GM23248 (cell line): ENCODE results near the gene IRAK1. TPM values are rescaled to one million over a fixed set of nuclear protein-coding genes. Genes with fewer than 3 reads are reported as not detected.

Source experiments
- DNase-seq: peaks from one replicate; pipeline ENCODE4 v3.0.0-alpha.2; 2015
- H2AFZ ChIP-seq: fragments of 200-600 bp; sonication (generic); 2 replicates; pipeline ENCODE4 v1.6.1; 2016; ENCODE audit warnings: antibody characterized with exemption
- H3F3A ChIP-seq: fragments of 200-600 bp; sonication (generic); 2 replicates; pipeline ENCODE4 v1.6.1; 2016; ENCODE audit warnings: mild to moderate bottlenecking, antibody characterized with exemption, mixed run types; ENCODE audit not compliant: insufficient read depth
- H3K27ac ChIP-seq: fragments of 200-600 bp; sonication (generic); 2 replicates; pipeline ENCODE4 v1.5.1; 2016; ENCODE audit warnings: mild to moderate bottlenecking
- H3K27me3 ChIP-seq: fragments of 200-600 bp; sonication (generic); replicated peaks from 2 replicates; pipeline ENCODE4 v1.6.1; 2016; ENCODE audit warnings: mild to moderate bottlenecking; ENCODE audit not compliant: insufficient read depth
- H3K36me3 ChIP-seq: fragments of 200-600 bp; sonication (generic); 2 replicates; pipeline ENCODE4 v1.6.1; 2016; ENCODE audit warnings: low read depth, mild to moderate bottlenecking
- H3K4me1 ChIP-seq: fragments of 200-600 bp; sonication (generic); 2 replicates; pipeline ENCODE4 v1.6.1; 2016; ENCODE audit warnings: mild to moderate bottlenecking; ENCODE audit not compliant: insufficient read depth
- H3K4me2 ChIP-seq: fragments of 200-600 bp; sonication (generic); one replicate; pipeline ENCODE4 v1.6.1; 2016; ENCODE audit warnings: mild to moderate bottlenecking; ENCODE audit not compliant: unreplicated experiment
- H3K4me3 ChIP-seq: fragments of 200-600 bp; sonication (generic); 2 replicates; pipeline ENCODE4 v1.5.1; 2016; ENCODE audit warnings: mild to moderate bottlenecking
- H3K79me2 ChIP-seq: fragments of 200-600 bp; sonication (generic); 2 replicates; pipeline ENCODE4 v1.6.1; 2016; ENCODE audit warnings: mild to moderate bottlenecking; ENCODE audit not compliant: insufficient read depth
- H3K9ac ChIP-seq: fragments of 200-600 bp; sonication (generic); 2 replicates; pipeline ENCODE4 v1.6.1; 2016; ENCODE audit warnings: mild to moderate bottlenecking
- H3K9me2 ChIP-seq: fragments of 200-600 bp; sonication (generic); 2 replicates; pipeline ENCODE4 v1.6.1; 2016; ENCODE audit warnings: mixed run types, mild to moderate bottlenecking, moderate library complexity; ENCODE audit not compliant: insufficient read depth
- H3K9me3 ChIP-seq: fragments of 200-600 bp; sonication (generic); one replicate; pipeline ENCODE4 v1.6.1; 2017; ENCODE audit warnings: low read depth
- H4K20me1 ChIP-seq: fragments of 200-600 bp; sonication (generic); 2 replicates; pipeline ENCODE4 v1.6.0; 2016; ENCODE audit not compliant: insufficient read depth
- EZH2 ChIP-seq: fragments of 200-600 bp; sonication (generic); IDR thresholded peaks from 2 replicates; pipeline ENCODE4 v1.6.1; 2018; ENCODE audit warnings: antibody characterized with exemption, mild to moderate bottlenecking; ENCODE audit not compliant: insufficient read depth, poor library complexity, severe bottlenecking
- EZH2phosphoT487 ChIP-seq: fragments of 200-600 bp; sonication (generic); IDR thresholded peaks from 2 replicates; pipeline ENCODE4 v1.6.1; 2018; ENCODE audit warnings: antibody characterized with exemption, moderate library complexity, mild to moderate bottlenecking, low read depth; ENCODE audit not compliant: insufficient read depth
- WGBS, 2 experiments: methylation state at CpG; one replicate each; pipeline ENCODE4 v1.1.6; 2015 to 2017; ENCODE audit warnings: low lambda C conversion rate in 2 of 2, low coverage in 1 of 2; ENCODE audit errors: missing lambda C conversion rate in 2 of 2; 5-methylcytosine and 5-hydroxymethylcytosine counted together
- in situ Hi-C: fragments of 300-500 bp; cut with MboI; formaldehyde crosslinking; loops from 2 replicates; pipeline ENCODE4 v1.15.0; 2020
- polyA plus RNA-seq: library from polyadenylated mRNA; unstranded; fragments of >200 nt; fragmentation: Nextera tagmentation; extraction: Ambion mirVana; gene quantifications from 2 replicates; pipeline ENCODE4 v1.2.1, GENCODE V29; 2016
- total RNA-seq: library from RNA; depleted of rRNA; stranded (reverse); fragments of >200 nt; shearing (Covaris generic); gene quantifications from 2 replicates; pipeline ENCODE4 v1.2.3, GENCODE V29; 2014

Gene IRAK1
- total and polyA plus RNA-seq, 2 experiments from 2014 or later: 54.7 to 58.7 TPM

DNA sequence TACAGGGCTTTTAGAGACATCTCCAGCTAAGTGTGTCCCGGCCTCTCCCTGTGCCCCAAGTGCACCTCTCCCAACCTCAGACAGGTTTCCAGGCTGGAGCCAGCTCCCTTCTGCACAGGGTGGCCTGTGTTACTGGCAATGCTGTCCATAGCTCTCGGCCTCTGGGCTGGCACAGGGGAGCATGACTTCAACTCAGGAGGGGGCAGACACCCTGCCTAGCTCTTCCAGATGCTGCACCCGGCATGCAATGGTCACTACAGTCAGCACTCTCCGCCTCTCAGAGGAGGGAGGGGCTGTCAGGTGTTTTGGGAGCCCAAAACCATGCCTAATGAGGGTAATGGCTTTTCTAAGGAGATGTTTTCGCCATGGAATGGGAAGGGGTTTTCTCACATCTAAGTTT is 2.4 kb upstream of the IRAK1 start:
- no peak overlapping the region for H3K4me2 ChIP-seq

DNA sequence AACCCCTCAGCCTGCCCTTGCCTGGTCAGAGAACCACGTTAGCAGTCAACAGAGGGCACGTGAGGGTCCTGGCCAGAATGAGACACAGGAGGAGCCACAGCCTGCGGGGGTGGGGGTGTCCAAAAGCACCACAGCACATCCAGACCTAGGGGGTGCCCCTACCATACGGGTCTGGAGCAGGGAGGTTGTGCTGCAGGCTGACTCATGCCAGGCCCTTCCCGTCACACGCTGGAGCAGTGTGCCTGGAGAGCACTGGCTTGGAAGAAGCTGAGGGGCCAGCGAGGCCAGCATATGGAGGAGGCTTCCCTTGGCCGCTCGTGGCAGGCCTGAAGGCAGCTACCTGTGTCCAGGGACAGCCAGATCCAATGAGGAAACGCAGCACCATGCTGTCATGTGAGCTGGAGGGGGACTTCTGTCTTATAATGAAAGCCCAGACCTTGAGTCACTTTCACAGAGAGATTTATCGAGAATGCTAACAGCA is 1.5 kb upstream of the IRAK1 start:
- Histone ChIP-seq H3K27ac (peak overlapping the region; percentile 84), H3K79me2 (peaks cover 39% of the 10 kb centered on the region), H3K4me1 (peaks cover 20% of the 10 kb centered on the region), H2AFZ (no peak overlapping the region), H3K9ac (peak overlapping the region; percentile 92), H3K4me2 (peak overlapping the region; percentile 72), H3K27me3 (no peaks in the 10 kb centered on the region), H3K36me3 (no peaks in the 10 kb centered on the region), H3F3A (peaks cover 12% of the 10 kb centered on the region; the same call in 1 of the 2 replicates), H3K9me2 (no peaks in the 10 kb centered on the region), H3K4me3 (peak overlapping the region; percentile 54; the same call in 1 of the 2 replicates), H4K20me1 (no peaks in the 10 kb centered on the region), H3K9me3 (no peaks in the 10 kb centered on the region)
- in situ Hi-C loops: no loop called here
- WGBS, 2 experiments: 1 to 3% methylated on average over 9 of the region's 11 CpGs
- DNase-seq: peak; percentile 84
- TF ChIP-seq EZH2phosphoT487 (no peak), EZH2 (no peak)

More for the DNA sequence above, 2.4 kb upstream of the IRAK1 start:
- peaks cover 20% of the 10 kb centered on the region for H3K4me1 ChIP-seq
- peak overlapping the region; percentile 92; the same call in 1 of the 2 replicates for H3K9ac ChIP-seq
- no peaks in the 10 kb centered on the region for H4K20me1 ChIP-seq
- H3K27me3 ChIP-seq: no peaks in the 10 kb centered on the region
- no peaks in the 10 kb centered on the region for H3K9me3 ChIP-seq
- H3K36me3 ChIP-seq: no peaks in the 10 kb centered on the region
- no peak overlapping the region for H2AFZ ChIP-seq
- peaks cover 12% of the 10 kb centered on the region; the same call in 1 of the 2 replicates for H3F3A ChIP-seq
- 77 to 80% methylated on average over 4 of the region's 5 CpGs for WGBS, 2 experiments
- peaks cover 35% of the 10 kb centered on the region for H3K79me2 ChIP-seq
- H3K9me2 ChIP-seq: no peaks in the 10 kb centered on the region
- in situ Hi-C loops: no loop called here
- H3K4me3 ChIP-seq: no peak overlapping the region
- TF ChIP-seq EZH2phosphoT487 (no peak), EZH2 (no peak)
- peak overlapping the region; percentile 84 for H3K27ac ChIP-seq
- DNase-seq: no peak

DNA sequence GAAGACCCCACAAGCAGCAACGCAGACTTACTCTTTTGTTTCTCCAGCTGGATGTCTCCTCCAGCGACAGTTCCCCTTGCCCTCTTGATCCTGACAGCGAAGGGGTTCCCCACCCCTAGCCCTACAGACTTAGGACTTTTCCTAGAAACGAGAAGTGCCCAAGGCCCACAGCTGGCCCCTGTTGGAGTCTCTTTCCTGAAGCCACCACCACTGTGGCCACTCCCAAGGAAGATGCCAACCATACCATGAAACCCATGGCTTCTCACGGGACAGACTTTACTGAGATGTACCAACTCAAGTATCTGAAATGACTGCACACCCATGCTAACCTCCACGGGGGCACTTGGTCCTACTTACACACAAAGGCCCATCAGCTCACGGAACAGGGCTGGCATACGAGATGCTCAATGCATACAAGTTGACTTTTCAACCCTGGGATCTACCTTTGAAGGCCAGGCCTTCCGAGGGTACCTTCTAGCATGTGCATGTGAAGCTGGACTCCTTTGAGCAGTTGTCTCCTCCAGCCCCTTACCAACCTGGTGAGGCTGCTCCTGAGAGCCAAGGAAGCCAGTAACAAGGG is 924 bp upstream of the IRAK1 start:
- H3K4me1 ChIP-seq: peaks cover 20% of the 10 kb centered on the region
- no peaks in the 10 kb centered on the region for H3K9me3 ChIP-seq
- peak overlapping the region; percentile 54 for H3K4me3 ChIP-seq
- H3K9ac ChIP-seq: peak overlapping the region; percentile 92
- no peak overlapping the region for H2AFZ ChIP-seq
- WGBS, 2 experiments: 9 to 29% methylated on average over 6 to 8 of the region's 9 CpGs
- peaks cover 39% of the 10 kb centered on the region for H3K79me2 ChIP-seq
- peaks cover 12% of the 10 kb centered on the region; the same call in 1 of the 2 replicates for H3F3A ChIP-seq
- TF ChIP-seq EZH2 (no peak), EZH2phosphoT487 (no peak)
- in situ Hi-C loops: no loop called here
- DNase-seq: peak; percentile 48
- H3K27me3 ChIP-seq: no peaks in the 10 kb centered on the region
- H3K27ac ChIP-seq: peak overlapping the region; percentile 84
- H3K4me2 ChIP-seq: peak overlapping the region; percentile 72
- H3K36me3 ChIP-seq: no peaks in the 10 kb centered on the region
- no peaks in the 10 kb centered on the region for H3K9me2 ChIP-seq
- H4K20me1 ChIP-seq: no peaks in the 10 kb centered on the region

DNA sequence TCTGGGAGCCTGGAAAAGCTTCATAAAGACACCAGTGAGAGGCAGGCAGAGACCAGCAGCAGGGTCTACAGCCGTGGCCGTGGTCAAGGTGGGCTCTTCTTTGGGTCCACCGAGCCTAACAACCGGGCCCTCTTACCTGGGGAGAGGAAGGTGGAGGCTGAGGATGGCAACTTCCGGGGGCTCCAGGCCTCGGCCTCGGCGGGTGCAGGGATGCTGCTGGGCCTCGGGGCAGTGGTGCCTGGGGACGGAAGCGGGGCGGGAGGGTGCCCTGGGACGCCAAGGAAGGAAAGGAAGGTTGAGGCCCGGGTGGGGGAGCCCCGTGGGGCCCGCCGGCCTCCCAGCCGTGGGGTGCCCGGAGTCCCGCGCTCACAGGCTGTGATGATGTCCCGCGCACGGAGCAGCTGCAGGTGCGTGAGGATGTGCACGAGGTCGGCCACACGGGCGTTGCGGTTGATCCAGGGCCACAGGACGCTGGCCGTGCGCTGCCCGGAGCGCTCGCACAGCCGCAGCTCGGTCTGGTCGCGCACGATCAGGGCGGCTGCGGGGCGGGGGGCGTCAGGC is 561 bp downstream of the IRAK1 start:
- DNase-seq: peak; percentile 48
- peaks cover 36% of the 10 kb centered on the region for H3K79me2 ChIP-seq
- no peaks in the 10 kb centered on the region for H4K20me1 ChIP-seq
- no peaks in the 10 kb centered on the region for H3K27me3 ChIP-seq
- H3K9ac ChIP-seq: peak overlapping the region; percentile 92
- peaks cover 20% of the 10 kb centered on the region for H3K4me1 ChIP-seq
- H3K36me3 ChIP-seq: no peaks in the 10 kb centered on the region
- TF ChIP-seq EZH2phosphoT487 (no peak), EZH2 (no peak)
- WGBS, 2 experiments: 0% methylated on average over 3 of the region's 45 CpGs; no CpG with 5 or more reads in 1 of the 2 experiments
- H2AFZ ChIP-seq: no peak overlapping the region
- H3K4me2 ChIP-seq: peak overlapping the region; percentile 85
- H3K9me3 ChIP-seq: no peaks in the 10 kb centered on the region
- in situ Hi-C loops: no loop called here
- peak overlapping the region; percentile 84 for H3K27ac ChIP-seq
- peak overlapping the region; percentile 74 for H3K4me3 ChIP-seq
- no peaks in the 10 kb centered on the region for H3K9me2 ChIP-seq
- peaks cover 12% of the 10 kb centered on the region; the same call in 1 of the 2 replicates for H3F3A ChIP-seq
